Heart left ventricle (tissue), 16 donors: Measurements from ENCODE around the gene BICRA. TPM values are rescaled to one million over a fixed set of nuclear protein-coding genes. Genes with fewer than 3 reads are reported as not detected.
A peak's percentile ranks its signal among the peaks of the same experiment; 100 is the strongest.

ENCODE experiments used
- ATAC-seq, 4 donors: fragments of 200-7000 bp; cut with Tn5 transposase; one replicate each; pipeline ENCODE4 v1.9.1; 2020 to 2022; ENCODE audit warnings: moderate library complexity in 4 of 4, mild to moderate bottlenecking in 3 of 4, moderate number of reproducible peaks in 1 of 4
- DNase-seq, 5 donors: peaks; one replicate each; pipeline ENCODE4 v3.0.0-alpha.2; 2020
- H3K27ac ChIP-seq, 12 donors: fragments of 200-600 bp; sonication (generic) in 4 of 12; one replicate each; pipeline versions ENCODE4 v1.5.0 to v1.8.0; 2016 to 2022; ENCODE audit warnings: mild to moderate bottlenecking in 2 of 12
- H3K27me3 ChIP-seq, 9 donors: fragments of 200-600 bp; sonication (generic) in 2 of 9; one replicate each; pipeline versions ENCODE4 v1.5.1 to v1.8.0; 2016 to 2022; ENCODE audit warnings: mild to moderate bottlenecking in 3 of 9
- H3K36me3 ChIP-seq, 9 donors: fragments of 200-600 bp; sonication (generic) in 2 of 9; one replicate each; pipeline versions ENCODE4 v1.5.0 to v1.8.0; 2018 to 2022; ENCODE audit warnings: mild to moderate bottlenecking in 2 of 9
- H3K4me1 ChIP-seq, 12 donors: fragments of 200-600 bp; sonication (generic) in 4 of 12; one replicate each; pipeline versions ENCODE4 v1.5.0 to v1.8.0; 2016 to 2022; ENCODE audit warnings: mild to moderate bottlenecking in 3 of 12
- H3K4me3 ChIP-seq, 12 donors: fragments of 200-600 bp; sonication (generic) in 4 of 12; one replicate each; pipeline versions ENCODE4 v1.5.0 to v1.8.0; 2017 to 2022; ENCODE audit warnings: mild to moderate bottlenecking in 9 of 12, moderate library complexity in 4 of 12
- H3K9me3 ChIP-seq, 12 donors: fragments of 200-600 bp; sonication (generic) in 4 of 12; one replicate each; pipeline versions ENCODE4 v1.5.0 to v1.8.0; 2016 to 2022; ENCODE audit warnings: mild to moderate bottlenecking in 1 of 12
- CTCF ChIP-seq, 12 donors: fragments of 200-600 bp; sonication (generic) in 4 of 12; IDR thresholded peaks; one replicate each; pipeline versions ENCODE4 v1.5.0 to v1.8.0; 2018 to 2022; ENCODE audit warnings: antibody characterized with exemption in 12 of 12, mild to moderate bottlenecking in 5 of 12
- POLR2A ChIP-seq, 2 donors: fragments of 450-650 bp; IDR thresholded peaks; one replicate each; pipeline ENCODE4 v1.6.1; 2017; ENCODE audit warnings: antibody characterized with exemption in 2 of 2, mild to moderate bottlenecking in 2 of 2, moderate library complexity in 2 of 2
- WGBS, 4 donors: extraction: QIAGEN DNeasy Blood & Tissue Kit in 2 of 4; methylation state at CpG; one replicate each; pipeline versions ENCODE4 v1.1.5 to v1.1.7; 2013 to 2018; 5-methylcytosine and 5-hydroxymethylcytosine counted together
- intact Hi-C, 10 donors: fragments of 100-400 bp; cut with DNase I; formaldehyde crosslinking; loops; one replicate each; pipeline versions ENCODE4 v1.11.1 to v1.14.2; 2022
- polyA plus RNA-seq, 2 donors: library from polyadenylated mRNA; stranded (reverse); fragments of 200-250 nt; gene quantifications; one replicate each; pipeline ENCODE4 v1.2.3, GENCODE V29; 2013
- total RNA-seq, 9 donors: library from RNA; depleted of rRNA in 2 of 9; stranded (reverse); fragments of >200 nt in 2 of 9; fragmentation: NEBNext Ultra II Directional in 3 of 9; extraction: Animal tissue kit (Norgen Biotek cat#: 25700) in 3 of 9; gene quantifications; one replicate each; pipeline versions ENCODE4 v1.1.0 to v1.2.4, GENCODE V29; 2016 to 2023
- donor health status: ischemic (EF 13 %, LVEDD 7.1; RV severe dilation, severe dysfunction).
- donor health status: healthy with polysubstance abuse.
- donor health status: DM: no; HTN: yes; CAD: no.
- donor health status: DM: no; HTN: no; CAD: no.
- donor health status: ischemic (EF 25% LVEDD 6.9; RV normal size, moderate dysfunction).
- donor health status: ischemic (EF 25% LVEDD 5.7; RV mildly dilated, moderate dysfunction).
- donor health status: healthy.
- donor health status: DM: yes; HTN: yes; CAD: no.
- donor health status: ischemic (EF 35%, LVEDD 5.7; RV mildly dilated, moderate dysfunction).
- donor health status: nonischemic (EF 11% LVEDD 7.7; RV severe dilation, severe dysfunction).
- donor health status: DM: yes; HTN: yes; CAD: no.
- donor health status: PGD.
- donor health status: ischemic (EF 29% LVEDD 5.4; RV normal size, mild dysfunction).
- donor health status: nonischemic (EF 23%, LVEDD 6.1; RV moderate dilation, normal function).

BICRA gene
- total and polyA plus RNA-seq, 11 donors: 5.3 to 14.5 (median 8.5) TPM

- H3K36me3 ChIP-seq: peaks cover 0 to 50% (median 10%) of the 10 kb centered on the region in 9 donors
- 6 to 20% (median 15%) methylated on average over 22 to 26 of the region's 26 CpGs for WGBS, 4 donors
- H3K9me3 ChIP-seq: peaks cover 0 to 7% (median under 1%) of the 10 kb centered on the region in 12 donors
- intact Hi-C loops: loop anchor here in 3 of 10 donors (1.0 to 10.0 kb wide), 3 partner anchors 10 to 66 kb away; no protein-coding TSS in a partner anchor
- H3K4me3 ChIP-seq: peak overlapping the region in 11 of 12 donors; percentile 3 to 45 (median 30)
- no peak for TF ChIP-seq CTCF (IDR thresholded peaks at IDR 0.05)
- no peak for TF ChIP-seq POLR2A (IDR thresholded peaks at IDR 0.05)
- peak; percentile 91 to 94 (median 91) for DNase-seq
- no peaks in the 10 kb centered on the region for H3K27me3 ChIP-seq
- peaks cover 0 to 95% (median 53%) of the 10 kb centered on the region in 12 donors for H3K4me1 ChIP-seq
- H3K27ac ChIP-seq: peak overlapping the region; percentile 73 to 95 (median 86)
- ATAC-seq: peak; percentile 68 to 88 (median 84)
Observed at GRCh38 chr19:47719047-47719859, 110.3 kb downstream of the BICRA start.

GRCh38 chr19:47720669-47721422 lies 111.9 kb downstream of the BICRA start:
- intact Hi-C loops: no loop called here
- 80 to 85% (median 83%) methylated on average over 14 of the region's 14 CpGs for WGBS, 4 donors
- ATAC-seq (no peak), DNase-seq (no peak)
- H3K27ac ChIP-seq: peak overlapping the region in 11 of 12 donors; percentile 73 to 95 (median 89)
- no peak for TF ChIP-seq POLR2A (IDR thresholded peaks at IDR 0.05)
- no peak for TF ChIP-seq CTCF (IDR thresholded peaks at IDR 0.05)
- no peaks in the 10 kb centered on the region for H3K9me3 ChIP-seq
- peak overlapping the region in 5 of 12 donors; percentile 27 to 45 (median 32) for H3K4me3 ChIP-seq
- H3K36me3 ChIP-seq: peaks cover 0 to 61% (median 14%) of the 10 kb centered on the region in 9 donors
- H3K27me3 ChIP-seq: peaks cover 0 to 5% (median 0%) of the 10 kb centered on the region in 9 donors
- H3K4me1 ChIP-seq: peaks cover 0 to 86% (median 46%) of the 10 kb centered on the region in 12 donors

GRCh38 chr19:47723581-47723940 lies 114.6 kb downstream of the BICRA start:
- peaks cover 0 to 86% (median 45%) of the 10 kb centered on the region in 12 donors for H3K4me1 ChIP-seq
- TF ChIP-seq POLR2A (IDR thresholded peaks at IDR 0.05) (no peak), CTCF (IDR thresholded peaks at IDR 0.05) (no peak)
- ATAC-seq: peak in 2 of 4 donors; percentile 23 to 37
- intact Hi-C loops: no loop called here
- H3K27me3 ChIP-seq: peaks cover 0 to 5% (median 0%) of the 10 kb centered on the region in 9 donors
- peaks cover 0 to 65% (median 19%) of the 10 kb centered on the region in 9 donors for H3K36me3 ChIP-seq
- H3K4me3 ChIP-seq: peak overlapping the region in 9 of 12 donors; percentile 12 to 49 (median 33)
- H3K27ac ChIP-seq: peak overlapping the region in 10 of 12 donors; percentile 0 to 82 (median 63)
- H3K9me3 ChIP-seq: no peaks in the 10 kb centered on the region
- DNase-seq: peak in 4 of 5 donors; percentile 47 to 80 (median 70)
- 24 to 29% (median 25%) methylated on average over 7 of the region's 7 CpGs for WGBS, 4 donors
